Measurements from ENCODE around the gene CEP76. TPM values are rescaled to one million over a fixed set of nuclear protein-coding genes. Genes with fewer than 3 reads are reported as not detected.

CEP76 gene
- polyA plus RNA-seq, 4 donors, result 9.2 to 14.0 (median 11.9) TPM

GRCh38 chr18:12721495-12722275 is 19.2 kb upstream of the CEP76 start:
- no peak for DNase-seq (ENCODE audit: low read depth in 4 of 4, low spot score in 3 of 4)

- DNase-seq (ENCODE audit: low read depth in 4 of 4, low spot score in 3 of 4), result no peak
Measured at GRCh38 chr18:12711446-12711845, 8.9 kb upstream of the CEP76 start.

GRCh38 chr18:12703664-12704063 is 1.1 kb upstream of the CEP76 start:
- no peak for DNase-seq (ENCODE audit: low read depth in 4 of 4, low spot score in 3 of 4)

GRCh38 chr18:12703096-12703567 is 609 bp upstream of the CEP76 start:
- DNase-seq (ENCODE audit: low read depth in 4 of 4, low spot score in 3 of 4), result peak in 1 of 4 donors; percentile 16

GRCh38 chr18:12701161-12701560 is 1.4 kb downstream of the CEP76 start:
- DNase-seq (ENCODE audit: low read depth in 4 of 4, low spot score in 3 of 4), result no peak

- no peak for DNase-seq (ENCODE audit: low read depth in 4 of 4, low spot score in 3 of 4)
Measured at GRCh38 chr18:12699747-12700146, 2.8 kb downstream of the CEP76 start.

- DNase-seq (ENCODE audit: low read depth in 4 of 4, low spot score in 3 of 4), result no peak
Measured at GRCh38 chr18:12694032-12694431, 8.5 kb downstream of the CEP76 start.

- no peak for DNase-seq (ENCODE audit: low read depth in 4 of 4, low spot score in 3 of 4)
Measured at GRCh38 chr18:12692206-12692605, 10.3 kb downstream of the CEP76 start.

- no peak for DNase-seq (ENCODE audit: low read depth in 4 of 4, low spot score in 3 of 4)
Measured at GRCh38 chr18:12689256-12689850, 13.2 kb downstream of the CEP76 start.

GRCh38 chr18:12686100-12686499 is 16.4 kb downstream of the CEP76 start:
- no peak for DNase-seq (ENCODE audit: low read depth in 4 of 4, low spot score in 3 of 4)

- no peak for DNase-seq (ENCODE audit: low read depth in 4 of 4, low spot score in 3 of 4)
Measured at GRCh38 chr18:12679183-12679786, 23.2 kb downstream of the CEP76 start.

GRCh38 chr18:12668041-12668440 is 34.5 kb downstream of the CEP76 start:
- DNase-seq (ENCODE audit: low read depth in 4 of 4, low spot score in 3 of 4), result no peak

GRCh38 chr18:12659904-12660605 is 42.5 kb downstream of the CEP76 start:
- DNase-seq (ENCODE audit: low read depth in 4 of 4, low spot score in 3 of 4), result peak in 1 of 4 donors; percentile 54

GRCh38 chr18:12658426-12659138 is 43.9 kb downstream of the CEP76 start:
- peak in 1 of 4 donors; percentile 26 for DNase-seq (ENCODE audit: low read depth in 4 of 4, low spot score in 3 of 4)

- DNase-seq (ENCODE audit: low read depth in 4 of 4, low spot score in 3 of 4), result peak in 1 of 4 donors; percentile 35
Measured at GRCh38 chr18:12657684-12658425, 44.7 kb downstream of the CEP76 start, which contains the start of gene SPIRE1. TSS of gene SPIRE1 (minus strand) at chr18:12658107. CDS start at chr18:12657866, 241 bp downstream.

- peak in 1 of 4 donors; percentile 14 for DNase-seq (ENCODE audit: low read depth in 4 of 4, low spot score in 3 of 4)
Measured at GRCh38 chr18:12656938-12657683, 45.4 kb downstream of the CEP76 start.

- DNase-seq (ENCODE audit: low read depth in 4 of 4, low spot score in 3 of 4), result peak in 1 of 4 donors; percentile 16
Measured at GRCh38 chr18:12656605-12656937, 46.0 kb downstream of the CEP76 start.

- DNase-seq (ENCODE audit: low read depth in 4 of 4, low spot score in 3 of 4), result no peak
Measured at GRCh38 chr18:12654971-12655370, 47.6 kb downstream of the CEP76 start.

- DNase-seq (ENCODE audit: low read depth in 4 of 4, low spot score in 3 of 4), result no peak
Measured at GRCh38 chr18:12652861-12653401, 49.6 kb downstream of the CEP76 start.

Data from left renal pelvis (tissue), 4 donors.